Endometrial microvascular endothelial cells (primary cell): ENCODE data around the gene PDE6B. TPM values are rescaled to one million over a fixed set of nuclear protein-coding genes. Genes with fewer than 3 reads are reported as not detected.
"Not testable (repeated sequence)": the region's sequence is repeated elsewhere in the genome, so short reads cannot be mapped to it uniquely, and the experiment has no call there.

Experiments used
- in situ Hi-C: cut with HindIII; loops from 2 replicates; pipeline ENCODE4 v1.10.0; 2017; ENCODE audit warnings: low sequenced_read_pairs, low pct_unique_long_range_greater_than_20kb; ENCODE audit errors: inconsistent ontology term
- total RNA-seq: library from RNA; depleted of rRNA; stranded (reverse); fragments of >200 nt; gene quantifications from one replicate; pipeline ENCODE4 v1.2.3, GENCODE V29; 2015; ENCODE audit errors: inconsistent ontology term

Gene PDE6B
- total RNA-seq, 1 donor from 2014 or later, result not detected

DNA sequence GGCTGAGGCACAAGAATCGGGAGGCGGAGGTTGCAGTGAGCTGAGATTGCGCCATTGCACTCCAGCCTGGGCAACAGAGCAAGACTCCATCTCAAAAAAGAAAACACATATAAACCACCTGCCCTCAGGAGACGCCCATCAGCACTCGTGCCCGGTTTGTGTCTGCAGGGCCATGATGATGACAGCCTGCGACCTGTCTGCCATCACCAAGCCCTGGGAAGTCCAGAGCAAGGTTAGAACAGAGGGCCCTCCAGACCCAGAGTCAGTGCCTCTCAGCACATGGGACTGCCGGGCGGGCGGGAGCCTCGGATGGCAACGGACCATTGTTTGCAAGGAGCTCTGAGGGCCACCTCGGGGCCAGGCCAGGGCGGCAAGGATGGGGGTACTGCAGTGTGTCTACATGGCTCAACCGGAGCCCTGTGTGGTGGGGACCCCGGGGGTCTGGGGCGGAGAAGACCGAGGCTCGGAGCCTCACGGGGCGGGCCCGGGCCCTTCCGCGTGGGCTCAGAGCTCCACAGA, 39.4 kb downstream of the PDE6B start:
- in situ Hi-C loops, result no loop called here

DNA sequence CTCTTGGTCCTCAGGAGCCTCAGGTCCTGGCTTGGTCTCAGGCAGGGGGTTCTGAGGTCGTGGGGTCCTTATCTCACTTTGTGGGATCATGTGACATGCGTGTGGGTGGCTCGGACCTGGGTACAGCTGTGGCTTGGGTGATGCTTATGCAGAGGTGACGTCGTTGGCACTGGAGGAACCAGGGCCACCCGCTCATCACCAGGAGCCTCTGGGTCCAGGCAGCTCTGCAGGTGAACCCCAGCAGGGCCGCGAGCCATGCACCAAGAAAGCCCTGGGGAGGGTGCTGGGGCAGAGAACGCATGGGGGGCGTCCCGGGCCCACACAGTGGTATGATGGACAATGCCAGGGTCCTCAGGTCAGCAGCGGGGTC, 40.0 kb downstream of the PDE6B start:
- in situ Hi-C loops, result no loop called here

DNA sequence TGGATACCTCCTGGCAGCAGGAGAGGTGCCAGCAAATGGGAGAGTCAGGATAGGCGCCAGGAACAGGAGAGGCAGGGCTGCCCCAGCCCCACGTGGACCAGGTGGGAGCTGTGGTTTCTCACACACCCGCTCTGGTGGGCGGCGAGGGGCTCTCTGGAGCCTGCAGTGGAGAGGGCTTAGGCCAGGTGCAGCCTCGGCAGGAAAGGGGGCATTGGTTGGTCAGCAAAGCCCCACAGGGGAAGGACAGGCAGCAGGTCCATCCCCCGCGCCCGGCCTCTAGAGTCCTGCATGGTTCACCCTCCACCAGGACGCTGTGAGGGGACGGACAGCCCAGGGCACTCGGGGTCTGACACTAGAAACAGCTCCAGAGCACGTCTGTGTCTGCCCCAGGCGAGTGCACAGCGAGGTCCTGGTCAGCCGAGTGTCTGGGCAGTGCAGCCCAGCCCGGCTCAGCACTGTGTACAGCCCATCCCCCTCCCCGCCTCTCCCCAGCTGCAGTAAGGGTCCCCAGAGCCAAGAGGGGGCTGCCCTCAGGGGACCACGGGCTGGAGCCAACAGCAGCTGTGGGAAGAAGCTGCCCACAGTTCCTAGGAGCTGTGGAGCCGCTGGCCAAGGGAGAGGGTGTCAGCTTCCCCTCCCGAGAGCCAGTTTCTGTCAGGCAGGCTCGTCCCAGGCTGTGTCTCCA, 40.5 kb downstream of the PDE6B start:
- in situ Hi-C loops, result no loop called here

DNA sequence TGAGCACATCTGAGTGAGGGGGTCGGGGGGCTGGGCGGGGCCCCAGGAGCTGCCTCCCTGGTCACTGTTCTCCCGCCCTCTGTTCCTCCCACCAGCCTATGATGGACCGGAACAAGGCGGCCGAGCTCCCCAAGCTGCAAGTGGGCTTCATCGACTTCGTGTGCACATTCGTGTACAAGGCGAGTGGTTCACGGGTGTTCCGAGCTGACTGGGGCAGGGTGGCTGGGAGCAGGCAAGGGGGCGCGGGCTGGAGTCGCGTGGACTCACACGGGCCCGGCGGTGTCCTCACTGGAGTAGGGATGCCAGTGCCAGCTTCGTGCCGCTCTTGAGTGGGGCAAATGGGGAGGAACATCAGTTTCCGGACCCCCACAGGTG, 41.0 kb downstream of the PDE6B start:
- in situ Hi-C loops, result no loop called here

DNA sequence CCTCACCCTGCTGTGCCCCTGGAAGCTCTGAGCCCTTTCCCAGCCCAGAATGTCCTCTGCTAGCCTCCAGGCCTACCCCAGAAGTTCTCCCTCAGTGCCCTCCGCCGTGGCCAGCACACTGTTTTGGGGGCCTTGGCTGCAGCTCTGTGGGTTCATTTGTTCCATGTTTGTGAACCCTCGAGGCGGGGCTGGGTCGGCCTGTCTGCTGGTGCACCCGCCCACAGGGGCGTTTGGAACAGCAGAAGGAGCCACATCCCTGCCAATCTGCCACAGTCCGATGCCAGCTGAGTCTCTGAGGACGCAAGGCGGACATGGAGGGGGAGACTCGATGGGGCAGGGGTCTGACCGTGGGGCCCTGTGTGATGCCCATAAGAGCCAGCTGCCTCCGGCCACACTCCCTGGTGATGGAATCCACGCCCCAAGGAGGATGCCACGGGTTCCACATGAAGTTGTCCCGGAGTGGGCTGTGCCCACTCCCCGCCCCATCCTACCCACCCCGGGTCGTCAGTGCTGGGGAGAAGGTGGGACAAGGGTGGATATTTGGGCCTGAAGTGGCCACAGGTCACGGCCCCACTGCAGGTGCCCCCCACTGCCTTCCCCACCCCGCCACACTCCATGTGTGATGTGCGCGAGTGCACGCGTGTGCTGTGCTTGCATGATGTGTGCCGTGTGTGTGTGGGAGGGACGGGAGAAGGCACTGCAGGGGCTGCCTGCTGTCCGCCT, 41.6 kb downstream of the PDE6B start:
- in situ Hi-C loops, result no loop called here

DNA sequence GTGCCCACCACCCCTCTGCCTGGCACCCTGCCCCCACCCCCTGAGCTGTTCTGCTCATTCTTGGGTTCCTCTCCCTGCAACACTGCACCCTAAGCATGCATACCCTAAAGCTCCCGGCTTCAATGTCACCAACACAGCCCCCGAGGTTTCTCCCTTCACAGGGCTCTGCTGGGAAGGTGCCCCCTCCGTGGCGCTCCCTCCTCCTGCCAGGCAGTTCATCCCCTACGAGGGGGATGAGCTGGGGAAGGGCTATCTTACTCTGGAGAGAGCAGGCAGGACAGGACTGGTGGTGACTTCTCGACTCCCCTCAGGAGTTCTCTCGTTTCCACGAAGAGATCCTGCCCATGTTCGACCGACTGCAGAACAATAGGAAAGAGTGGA, 42.2 kb downstream of the PDE6B start:
- in situ Hi-C loops, result no loop called here

DNA sequence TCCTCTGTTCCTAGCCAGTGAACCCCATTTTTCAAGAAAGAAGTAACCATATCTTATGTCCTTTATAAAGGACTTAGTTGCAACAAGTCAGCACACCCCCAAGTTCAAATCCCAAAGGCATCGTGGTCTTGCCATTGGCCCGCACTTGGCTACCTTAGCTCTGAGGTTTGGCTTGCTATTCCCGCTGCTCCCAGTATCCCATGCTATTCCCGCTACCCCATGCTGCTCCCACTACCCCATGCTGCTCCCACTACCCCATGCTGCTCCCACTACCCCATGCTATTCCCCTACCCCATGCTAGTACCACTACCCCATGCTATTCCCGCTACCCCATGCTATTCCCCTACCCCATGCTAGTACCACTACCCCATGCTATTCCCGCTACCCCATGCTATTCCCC, 42.8 kb downstream of the PDE6B start:
- in situ Hi-C loops, result not testable (repeated sequence)

DNA sequence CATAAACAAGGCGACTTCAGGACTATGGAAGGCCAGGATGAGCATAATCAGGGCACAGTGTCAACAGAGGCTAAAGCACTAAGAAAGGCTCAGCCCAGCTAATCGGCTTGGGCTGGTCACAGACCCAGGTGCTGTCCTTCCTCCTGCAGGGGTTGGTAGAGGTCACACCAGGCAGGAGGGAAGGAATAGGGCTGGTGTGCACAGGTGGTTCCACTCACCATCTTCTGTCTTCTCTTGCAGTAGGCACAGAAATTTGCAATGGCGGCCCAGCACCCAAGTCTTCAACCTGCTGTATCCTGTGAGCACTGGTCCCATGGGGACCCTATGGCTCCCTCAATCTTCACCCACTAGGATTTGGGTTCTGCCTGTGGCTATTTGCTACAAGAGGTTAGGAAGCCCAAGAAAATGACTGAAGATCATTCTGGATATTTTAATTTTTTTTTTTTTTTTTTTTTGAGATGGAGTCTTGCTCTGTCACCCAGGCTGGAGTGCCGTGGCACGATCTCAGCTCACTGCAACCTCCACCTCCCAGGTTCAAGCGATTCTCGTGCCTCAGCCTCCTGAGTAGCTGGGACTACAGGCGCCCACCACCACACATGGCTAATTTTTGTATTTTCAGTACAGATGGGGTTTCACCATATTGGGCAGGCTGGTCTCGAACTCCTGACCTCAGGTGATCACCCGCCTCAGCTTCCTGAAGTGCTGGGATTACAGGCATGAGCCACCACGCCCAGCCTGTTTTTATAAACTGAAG, 44.6 kb downstream of the PDE6B start:
- in situ Hi-C loops, result not testable (repeated sequence)

DNA sequence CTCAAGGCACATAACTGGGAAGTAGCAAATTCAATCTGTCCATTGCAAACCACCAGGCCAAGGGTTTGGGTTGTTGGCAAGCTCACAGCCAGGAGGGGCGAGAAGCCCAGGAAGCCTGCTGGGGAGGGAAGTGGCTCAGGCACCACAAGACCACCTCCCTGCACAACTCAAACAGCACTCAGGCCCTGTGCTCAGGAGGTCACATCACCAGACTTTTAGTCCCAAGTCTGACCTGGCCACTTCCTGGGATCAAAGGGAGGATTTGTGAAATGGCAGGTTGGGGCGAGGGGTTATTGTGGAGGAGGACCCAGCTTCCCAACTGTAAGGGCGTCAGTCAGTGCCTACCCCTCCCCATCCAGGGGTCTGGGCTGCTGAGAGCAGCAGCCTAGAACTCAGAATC, 46.4 kb downstream of the PDE6B start:
- in situ Hi-C loops, result no loop called here

DNA sequence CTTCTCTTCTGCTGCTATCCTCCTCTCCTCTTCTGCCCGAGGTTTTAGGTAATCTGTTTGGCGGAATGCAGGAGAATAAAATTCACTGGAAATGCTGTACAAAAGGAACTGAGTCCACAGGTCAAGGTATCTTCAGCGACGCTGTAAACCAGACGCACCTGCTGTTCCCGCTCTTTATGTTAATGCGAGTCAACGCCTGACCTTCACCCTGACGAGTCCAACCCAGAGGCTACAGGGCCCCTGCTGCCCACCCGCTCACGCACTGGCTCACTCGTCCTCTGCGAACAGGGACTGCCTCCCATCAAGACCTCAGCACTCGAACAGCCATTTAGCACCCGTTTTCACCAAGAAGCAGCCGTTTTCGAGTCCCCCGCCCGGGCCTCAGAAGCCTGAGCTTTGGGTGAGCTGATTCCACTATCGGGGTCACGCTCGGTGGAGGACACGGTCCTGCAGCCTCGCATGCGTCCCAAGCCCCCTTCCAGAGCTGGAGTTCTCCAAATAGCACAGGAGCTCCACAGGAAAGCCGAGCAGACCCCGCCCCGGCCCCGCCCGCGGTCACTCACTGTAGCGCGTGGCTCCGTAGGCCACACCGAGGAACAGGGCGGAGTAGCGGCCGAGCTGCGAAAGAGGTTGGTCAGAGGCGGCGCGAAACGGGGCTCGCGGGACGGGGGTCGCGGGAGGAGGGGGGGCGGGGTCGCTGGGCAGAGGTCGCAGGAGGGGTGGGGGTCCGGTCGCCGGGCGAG, 48.1 kb downstream of the PDE6B start:
- in situ Hi-C loops, result no loop called here

DNA sequence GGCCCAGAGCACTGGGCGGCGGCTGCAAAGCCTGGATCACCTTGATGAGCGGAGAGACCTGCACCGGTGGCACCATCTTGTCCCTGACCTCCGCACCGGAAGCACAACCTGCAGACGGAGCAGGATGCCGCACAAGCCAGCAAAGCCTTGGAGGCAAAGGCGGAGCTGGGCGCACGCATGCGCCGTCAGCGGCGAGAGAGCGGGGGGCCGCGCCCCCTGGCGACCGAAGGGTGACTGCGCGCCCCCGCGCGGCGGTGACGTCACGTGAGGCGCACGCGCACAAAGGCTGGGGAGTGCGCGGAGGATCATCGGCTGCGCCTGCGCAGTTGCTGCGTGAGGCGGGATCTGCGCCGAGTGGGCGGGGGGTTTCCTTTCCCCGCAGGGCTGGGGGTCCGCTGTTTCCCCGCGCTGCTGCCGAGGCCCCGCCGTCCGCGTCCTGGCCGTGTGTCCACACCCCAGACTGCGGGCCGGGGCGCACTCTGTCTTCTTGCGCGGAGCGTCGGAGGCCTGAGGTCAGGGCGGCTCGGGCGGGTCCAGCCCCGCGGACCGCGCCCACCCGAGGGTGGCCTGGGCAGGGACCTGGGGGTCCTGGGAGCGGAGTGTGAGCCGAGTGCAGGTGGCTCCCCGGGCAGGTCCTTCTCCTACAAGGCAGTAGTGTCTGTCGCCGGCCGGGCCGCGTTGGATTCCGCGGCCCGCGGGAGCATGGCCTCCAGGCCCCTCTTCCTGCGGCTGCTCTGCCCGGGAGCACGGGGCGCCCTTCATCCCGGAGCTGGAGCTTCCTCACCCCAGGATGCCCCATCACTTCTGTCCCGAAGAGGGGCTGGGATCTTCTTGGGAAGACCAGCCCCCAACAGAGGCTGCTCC, 49.0 kb downstream of the PDE6B start, which contains the start of the genes ATP5ME and MYL5:
ATP5ME (minus strand) TSS at position 105 of the 864 bp plus-strand sequence; CDS start at position 76, 29 bp downstream.
MYL5 (plus strand) TSS at position 371 of the 864 bp plus-strand sequence. CDS start 3,485 bp downstream, outside the sequence.
- in situ Hi-C loops, result no loop called here

DNA sequence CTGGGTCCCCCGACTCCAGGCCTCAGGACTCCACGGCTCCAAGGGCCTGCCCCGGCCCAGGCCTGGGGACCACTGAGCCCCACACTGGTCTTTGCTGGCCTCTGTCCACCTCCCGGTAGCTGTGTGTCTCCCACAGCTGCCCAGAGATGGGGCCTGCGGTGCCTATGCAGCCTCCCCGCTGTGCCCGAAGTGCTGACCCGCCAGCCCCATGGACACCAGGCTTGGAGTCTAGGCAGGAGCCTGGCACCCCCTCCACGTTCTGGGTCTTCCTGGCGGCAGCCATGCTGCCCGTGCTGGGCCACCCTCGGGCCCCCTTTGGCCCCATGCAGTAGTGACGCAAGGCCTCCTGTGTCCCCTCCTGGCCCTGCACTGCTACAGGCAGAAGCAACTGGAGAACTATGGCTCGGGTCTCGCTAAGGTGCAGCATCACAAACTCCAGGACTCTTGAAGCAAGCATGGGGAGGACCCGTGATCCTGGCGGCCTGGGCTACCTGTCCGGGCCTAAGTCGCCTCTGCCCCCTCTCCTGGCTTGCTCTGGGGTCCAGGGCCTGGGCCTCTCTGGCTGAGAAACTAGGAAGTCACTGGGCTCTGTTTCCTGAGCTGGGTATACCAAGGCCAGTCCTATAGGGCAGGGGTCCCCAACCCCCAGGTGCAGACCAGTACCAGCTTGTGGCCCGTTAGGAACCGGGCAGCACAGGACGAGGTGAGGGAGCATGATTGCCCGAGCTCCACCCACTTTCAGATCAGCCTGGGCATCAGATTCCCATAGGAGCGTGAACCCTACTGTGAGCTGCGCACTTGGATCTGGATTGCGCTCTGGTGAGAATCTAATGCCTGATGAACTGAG, 49.9 kb downstream of the PDE6B start:
- in situ Hi-C loops, result no loop called here

DNA sequence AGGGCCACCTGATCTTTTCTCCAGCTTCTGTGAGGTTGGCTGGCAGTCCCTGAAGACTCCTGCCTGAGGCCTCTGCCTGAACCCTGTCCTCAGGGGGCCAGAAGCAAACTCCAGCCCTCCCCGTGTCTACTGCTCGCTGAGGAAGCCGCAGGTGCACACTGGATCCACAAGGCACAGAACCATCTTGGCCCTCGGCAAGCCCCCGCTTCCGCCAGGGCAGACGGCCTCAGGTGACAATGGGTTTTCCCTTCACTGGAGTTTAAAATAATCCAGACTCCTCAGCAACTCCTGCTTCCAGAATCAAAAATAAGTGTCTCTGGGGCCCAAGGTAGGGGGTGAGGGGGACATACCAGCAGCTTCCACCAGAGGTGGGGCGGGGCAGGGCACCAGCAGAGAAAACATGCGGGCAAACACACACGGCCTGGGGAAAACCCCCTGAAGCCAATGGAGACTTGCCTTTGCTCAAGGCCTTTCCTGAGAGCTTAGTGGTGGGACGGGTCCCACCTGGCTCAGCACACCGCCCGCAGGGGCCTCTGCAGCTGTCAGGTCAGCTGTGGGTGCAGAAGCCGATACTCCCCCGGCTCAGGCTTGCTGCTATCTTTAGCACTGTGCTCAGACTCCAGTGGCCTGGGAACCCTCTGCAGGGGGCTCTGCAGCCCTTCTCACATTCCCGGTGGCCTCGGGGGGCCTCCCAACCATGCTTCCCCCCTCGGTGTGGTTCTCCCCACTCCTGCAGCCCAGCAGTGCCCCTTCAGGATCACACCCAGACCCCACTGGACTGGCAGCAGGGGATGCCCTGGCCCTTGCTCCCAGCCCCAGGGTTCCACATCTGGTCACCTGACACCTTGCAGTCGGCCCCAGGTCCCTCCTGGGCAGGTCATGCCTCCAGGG, 50.9 kb downstream of the PDE6B start:
- in situ Hi-C loops, result no loop called here

DNA sequence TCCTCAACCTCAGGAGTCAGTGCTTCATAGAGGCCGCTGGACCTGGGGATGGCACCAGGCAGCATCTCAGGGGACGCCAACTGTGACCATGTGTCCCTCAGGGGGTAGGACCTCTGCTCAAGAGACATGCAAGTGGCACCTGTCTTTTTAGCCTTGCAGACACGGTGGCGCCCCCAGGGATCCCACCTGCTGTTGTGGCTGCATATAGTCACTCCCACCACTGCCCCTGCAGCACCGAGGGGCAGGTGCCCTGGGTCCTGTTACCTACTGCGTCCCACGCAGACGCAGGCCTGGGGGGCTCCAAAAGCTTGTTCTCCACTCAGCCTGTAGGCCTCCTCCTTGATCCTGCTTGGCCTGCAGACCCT, 51.5 kb downstream of the PDE6B start:
- in situ Hi-C loops, result no loop called here

DNA sequence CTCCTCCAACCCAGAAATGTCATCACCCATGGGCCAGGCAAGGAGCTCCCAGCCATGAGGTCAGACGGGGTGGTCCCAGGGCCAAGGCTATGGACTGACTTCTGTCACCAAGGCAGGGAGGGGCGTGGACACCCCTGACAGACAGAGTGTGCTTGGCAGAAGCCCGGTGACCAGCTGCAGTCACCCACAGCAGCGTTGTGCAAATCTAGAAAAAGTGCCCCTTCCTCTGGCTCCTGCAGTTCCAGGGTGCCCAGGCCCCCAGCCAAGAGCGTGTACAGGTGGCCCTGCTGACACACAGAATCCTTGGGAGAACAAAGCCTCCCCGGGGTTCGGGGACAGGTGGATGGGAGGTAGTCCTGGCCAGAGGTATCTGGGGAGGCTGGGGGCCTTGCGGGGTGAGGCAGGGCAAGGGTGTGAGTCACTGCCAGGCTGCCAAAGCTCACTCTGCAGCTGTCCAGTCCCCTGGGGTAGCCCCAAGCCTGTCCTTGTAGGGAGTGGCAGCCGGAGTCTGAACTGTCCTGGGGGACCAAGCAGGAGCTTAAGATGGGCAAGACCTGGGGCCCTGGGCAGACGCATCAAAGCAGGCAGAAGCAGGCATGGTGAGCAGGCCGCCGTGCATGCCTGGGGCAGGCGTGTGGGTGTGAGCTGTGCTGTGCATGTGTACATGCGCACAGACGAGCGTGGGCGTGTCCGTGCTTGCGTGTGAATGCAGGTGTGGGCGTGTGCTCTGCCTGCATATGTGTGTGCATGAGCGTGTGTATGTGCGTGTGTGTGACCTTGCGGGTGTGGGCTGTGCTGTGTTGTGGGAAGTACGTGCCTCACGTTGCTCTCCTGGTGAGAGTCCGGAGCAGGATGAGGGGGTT, 52.3 kb downstream of the PDE6B start:
- in situ Hi-C loops, result no loop called here
